GM18873 (cell line): ENCODE data around the gene EPAS1.

Experiments
- ATAC-seq: cut with Tn5 transposase; IDR thresholded peaks from one replicate; pipeline ENCODE4 v1.9.1; 2021; ENCODE audit warnings: mild to moderate bottlenecking, moderate library complexity, moderate number of reproducible peaks; ENCODE audit not compliant: unreplicated experiment, low FRiP score

EPAS1 gene

DNA sequence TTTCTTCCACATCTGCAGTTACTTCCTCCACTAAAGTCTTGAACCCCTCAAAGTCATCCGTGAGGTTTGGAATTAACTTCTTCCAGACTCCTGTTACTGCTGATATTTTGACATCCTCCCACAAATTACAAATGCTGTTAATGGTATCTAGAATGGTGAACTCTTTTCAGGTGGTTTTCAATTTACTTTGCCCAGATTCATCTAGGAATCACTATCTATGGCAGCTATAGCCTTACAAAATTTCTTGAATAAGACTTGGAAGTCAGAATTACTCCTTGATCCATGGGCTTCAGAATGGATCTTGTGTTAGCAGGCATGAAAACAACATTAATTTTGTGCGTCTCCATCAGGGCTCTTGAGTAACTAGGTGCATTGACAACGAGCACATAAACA lies 19.9 kb downstream of the EPAS1 start:
- ATAC-seq, result no peak

- ATAC-seq, result no peak
Observed at GRCh38 chr2:46318579-46319460, 21.6 kb downstream of the EPAS1 start.

DNA sequence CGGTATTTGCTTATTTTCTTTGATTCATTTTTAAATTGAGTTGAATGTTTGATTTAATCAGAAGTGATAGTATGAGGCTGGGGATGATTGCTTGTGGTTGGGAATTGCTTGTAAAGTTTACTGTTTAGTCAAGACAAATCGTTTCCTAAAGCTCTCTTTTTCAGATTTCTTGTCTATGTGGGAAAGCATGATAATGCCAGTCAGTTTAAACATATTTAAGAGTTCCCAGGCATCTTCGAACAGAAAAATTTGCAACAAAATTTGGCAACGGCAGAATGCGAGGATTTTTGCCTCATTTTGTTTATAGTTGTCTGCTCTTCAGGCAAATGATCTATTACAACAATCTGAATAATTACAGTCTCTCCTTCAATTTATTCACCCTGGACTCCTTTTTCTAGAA lies 22.5 kb downstream of the EPAS1 start:
- ATAC-seq, result no peak

GRCh38 chr2:46320141-46320567 lies 22.9 kb downstream of the EPAS1 start:
- no peak for ATAC-seq

DNA sequence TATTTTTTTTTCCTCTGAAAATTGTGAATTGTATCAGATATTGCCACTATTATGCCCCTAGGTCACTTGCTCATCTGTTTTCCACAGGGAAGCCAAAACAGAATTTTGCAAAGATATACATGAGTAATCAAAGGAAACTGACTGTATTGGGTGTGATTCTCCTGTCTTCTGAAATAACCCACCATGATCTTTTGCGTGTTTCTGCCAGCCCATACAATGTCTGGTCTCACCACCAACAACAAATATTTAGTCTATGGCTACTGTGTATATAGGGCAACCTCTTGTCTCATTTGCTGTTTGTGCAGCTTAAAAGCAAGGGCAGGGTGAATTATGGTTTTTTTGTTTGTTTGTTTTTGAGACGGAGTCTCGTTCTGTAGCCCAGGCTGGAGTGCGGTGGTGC lies 26.5 kb downstream of the EPAS1 start:
- no peak for ATAC-seq

DNA sequence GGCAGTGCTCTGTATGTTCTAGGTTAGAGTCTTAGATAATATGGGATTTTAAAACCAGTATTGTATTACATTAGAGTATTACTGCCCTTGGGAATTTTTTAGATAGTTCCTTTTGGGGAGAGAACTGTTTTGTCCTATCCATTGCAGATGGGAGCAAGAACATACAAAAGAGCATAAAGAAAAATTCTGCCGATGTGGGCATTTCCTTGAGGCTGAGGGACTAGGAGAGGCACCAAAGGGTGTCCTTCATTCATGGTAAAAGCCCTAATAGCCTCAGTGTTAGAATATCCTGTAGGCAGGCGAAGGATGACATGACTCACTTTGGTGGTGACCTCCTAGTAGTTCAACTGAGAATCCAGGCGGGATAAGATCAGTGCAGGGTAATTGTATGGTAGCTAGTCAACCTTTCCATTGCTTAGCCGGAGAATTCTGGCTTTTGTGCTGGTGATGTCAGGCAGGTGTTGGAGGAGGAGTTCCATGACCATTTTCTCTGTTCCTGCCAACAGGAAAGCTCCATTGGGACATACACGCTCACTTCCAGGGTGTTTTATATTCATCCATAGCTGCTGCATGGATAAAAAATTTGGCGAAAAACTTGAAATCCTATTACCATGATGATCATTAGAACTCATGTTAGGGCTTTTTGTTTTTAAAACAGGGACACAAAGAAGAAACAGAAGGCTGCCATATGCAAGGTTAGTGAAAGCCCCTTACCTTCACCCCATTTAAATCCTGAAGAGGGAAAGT lies 28.1 kb downstream of the EPAS1 start:
- no peak for ATAC-seq

- no peak for ATAC-seq
Observed at GRCh38 chr2:46326231-46326980, 29.2 kb downstream of the EPAS1 start.

DNA sequence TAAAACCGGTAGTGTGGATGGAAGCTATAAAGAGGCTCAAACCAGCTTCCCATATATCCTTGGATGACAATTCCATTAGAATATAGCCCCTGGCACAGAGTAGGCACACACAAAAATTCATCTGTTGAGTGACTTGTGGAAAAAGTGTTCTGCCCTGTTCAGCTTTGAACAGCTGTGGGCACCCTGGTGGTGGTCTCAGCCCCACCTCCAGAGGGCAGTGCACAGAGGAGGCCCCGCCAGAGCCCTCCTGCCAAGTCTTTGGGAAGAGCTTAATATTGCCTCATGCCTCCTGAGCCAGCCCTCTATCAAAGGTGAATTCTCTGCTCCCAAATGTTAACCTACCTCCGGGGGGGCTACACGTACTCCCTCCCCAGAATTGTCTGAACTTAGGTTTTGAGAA lies 30.4 kb downstream of the EPAS1 start:
- no peak for ATAC-seq

DNA sequence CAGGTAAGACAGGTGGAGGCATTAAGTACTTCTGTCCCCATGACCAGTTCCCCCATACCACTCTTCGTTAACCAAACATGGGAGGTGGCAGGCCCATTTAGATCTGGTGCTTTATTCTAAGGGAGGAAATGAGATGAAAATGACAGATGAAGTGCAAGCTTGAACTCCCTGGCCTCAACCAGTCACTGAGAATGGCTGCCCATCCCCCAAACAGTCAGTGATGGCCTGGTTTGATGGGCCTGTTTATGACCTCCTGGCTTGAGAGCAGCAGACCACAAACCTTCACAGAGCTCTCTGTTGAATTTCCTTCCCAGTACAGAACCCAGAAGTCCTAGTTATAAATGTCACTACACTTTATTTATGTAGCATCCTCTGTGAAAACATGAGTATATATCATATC lies 31.1 kb downstream of the EPAS1 start:
- ATAC-seq, result no peak

- ATAC-seq, result no peak
Observed at GRCh38 chr2:46328829-46329228, 31.6 kb downstream of the EPAS1 start.

- ATAC-seq, result no peak
Observed at GRCh38 chr2:46329340-46329739, 32.1 kb downstream of the EPAS1 start.

DNA sequence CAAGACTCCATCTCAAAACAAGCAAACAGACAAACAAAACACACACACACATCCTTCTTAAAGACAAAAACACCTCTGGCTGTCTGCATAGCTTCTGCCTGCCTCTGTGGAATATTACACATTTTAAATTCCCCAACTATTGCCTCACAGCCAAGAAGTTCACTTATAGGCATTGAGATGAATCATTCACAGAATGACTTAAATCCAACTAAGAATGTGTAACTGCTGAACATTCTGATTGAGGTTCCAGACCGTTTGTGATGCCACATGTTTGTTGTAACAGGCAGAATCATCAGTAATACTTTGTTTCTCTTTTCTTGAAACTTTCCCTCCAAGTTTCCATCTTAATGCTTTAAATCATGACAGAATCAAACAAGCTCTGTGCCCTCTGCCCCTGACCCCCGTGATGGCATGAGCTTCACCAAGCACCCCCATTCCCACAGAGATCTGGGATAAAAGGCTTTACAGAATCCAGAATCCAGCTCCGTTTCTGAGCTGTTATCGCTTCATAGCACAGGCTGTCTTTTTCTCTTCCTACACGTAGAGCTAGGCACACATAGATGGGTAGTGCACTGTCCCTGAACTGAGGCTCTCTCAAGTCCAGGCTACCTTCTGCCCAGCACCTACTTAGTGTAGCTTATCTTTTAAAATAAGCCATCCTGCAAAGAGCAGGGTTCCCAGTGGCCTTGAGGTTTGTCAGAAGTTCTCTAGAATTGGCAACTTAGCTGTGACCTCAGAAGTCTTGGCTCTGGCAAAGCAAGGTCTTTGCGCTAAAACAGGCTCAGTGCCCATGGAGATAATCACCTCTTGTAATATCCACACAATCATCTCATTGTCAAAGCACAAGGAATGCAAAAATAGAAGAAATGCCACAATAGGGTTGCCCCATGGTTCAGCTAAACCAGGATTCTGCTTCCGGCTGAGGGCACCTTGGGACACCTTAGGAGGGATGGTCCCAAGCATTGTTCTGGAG lies 32.9 kb downstream of the EPAS1 start:
- no peak for ATAC-seq

GRCh38 chr2:46331109-46331766 lies 34.0 kb downstream of the EPAS1 start:
- ATAC-seq, result no peak

GRCh38 chr2:46332686-46333281 lies 35.6 kb downstream of the EPAS1 start:
- no peak for ATAC-seq

GRCh38 chr2:46333912-46334311 lies 36.7 kb downstream of the EPAS1 start:
- ATAC-seq, result no peak

DNA sequence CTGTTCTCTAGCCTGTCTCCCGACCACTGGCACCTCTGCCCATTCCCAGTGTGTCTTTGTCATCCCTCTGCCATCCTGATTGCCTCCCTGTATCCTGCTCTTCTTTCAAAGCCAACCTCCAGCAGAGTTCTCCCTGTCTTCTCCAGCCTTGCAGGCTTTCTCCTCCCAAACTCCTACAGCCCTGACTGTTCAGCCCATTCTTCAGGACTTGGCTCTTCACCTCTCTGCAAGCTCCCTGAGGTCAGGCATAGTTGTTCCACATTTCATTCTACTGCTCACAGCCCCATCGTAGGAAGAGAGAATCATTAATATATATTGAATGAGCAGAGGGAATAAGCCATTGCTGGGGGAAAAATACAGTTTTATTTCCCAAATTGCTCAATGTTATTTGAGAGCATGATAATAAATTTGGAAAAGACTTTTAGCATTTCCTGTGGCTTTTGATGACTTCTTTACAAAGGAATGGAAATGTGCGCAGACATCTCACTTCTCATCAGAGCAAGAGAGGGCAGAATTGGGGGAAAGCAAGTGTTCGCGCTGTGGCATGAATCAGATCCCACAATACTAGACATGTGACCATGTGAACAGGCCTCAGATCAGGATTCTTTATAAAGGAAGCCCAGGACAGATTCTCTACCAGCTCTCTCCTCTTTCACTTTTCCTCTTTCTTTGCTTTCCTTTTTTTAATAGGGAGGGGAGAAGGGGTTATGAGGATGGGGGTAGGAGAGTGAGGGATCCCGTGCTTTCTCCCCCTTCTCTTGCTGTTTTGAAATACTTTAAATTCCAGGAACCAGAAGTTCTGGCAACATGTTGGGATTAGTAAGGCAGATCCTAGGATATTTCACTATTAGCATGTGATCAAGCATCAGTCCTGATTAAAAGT lies 37.4 kb downstream of the EPAS1 start:
- ATAC-seq, result no peak

DNA sequence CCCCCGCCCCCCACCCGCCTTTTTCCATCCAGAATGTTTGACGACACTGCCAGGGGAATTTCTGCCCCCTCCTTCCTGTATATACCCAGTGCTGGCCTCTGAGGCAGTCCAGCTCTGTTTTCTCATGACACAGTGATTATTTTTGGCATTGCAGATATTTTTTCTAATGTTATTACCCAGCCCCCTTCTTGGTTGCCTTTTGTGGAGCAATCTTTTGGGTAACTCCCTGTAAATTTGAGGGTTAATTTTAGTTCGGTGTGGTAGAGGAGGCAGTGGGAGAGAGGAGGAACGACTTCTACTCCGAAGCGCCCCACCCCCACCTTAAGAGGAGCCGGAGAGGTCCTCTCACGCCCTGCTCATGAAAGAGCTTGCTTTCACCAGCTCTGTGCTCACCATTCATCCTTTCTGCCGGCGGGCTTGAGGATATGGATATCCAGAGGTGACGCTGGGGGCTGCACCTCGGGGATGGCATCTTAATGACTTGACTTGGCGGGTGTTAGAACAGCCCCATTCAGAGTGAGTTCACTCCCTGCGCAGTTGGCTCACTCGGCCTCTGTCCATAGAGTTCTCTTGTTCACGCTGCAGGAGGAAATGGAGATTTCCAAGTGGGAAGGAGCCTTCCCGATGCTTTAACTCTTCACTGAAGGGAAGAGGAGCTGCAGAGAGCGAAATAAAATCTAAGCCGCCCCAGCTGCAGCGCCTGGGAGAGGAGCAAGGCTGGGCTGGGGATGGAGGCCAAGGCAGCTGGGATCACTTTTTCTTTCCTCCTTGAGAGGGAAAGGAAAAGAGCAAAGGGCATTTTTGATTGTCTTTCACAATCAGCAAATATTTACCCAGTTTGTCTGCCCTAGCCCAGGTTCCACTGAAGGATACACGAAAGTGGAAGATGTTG lies 38.4 kb downstream of the EPAS1 start:
- ATAC-seq, result no peak
